Astrocyte (in vitro differentiated cells and primary cell): ENCODE results near the gene RNLS.

ENCODE experiments used
- CTCF ChIP-seq: IDR thresholded peaks from 2 replicates; pipeline ENCODE4 v1.5.1; 2011; ENCODE audit warnings: low read depth, mild to moderate bottlenecking, inconsistent platforms, low read length, moderate library complexity; ENCODE audit not compliant: insufficient read depth
- EZH2 ChIP-seq: IDR thresholded peaks from 2 replicates; pipeline ENCODE4 v1.6.1; 2012; ENCODE audit warnings: mild to moderate bottlenecking, low read length, inconsistent platforms; ENCODE audit not compliant: insufficient read depth

- TF ChIP-seq CTCF (no peak), EZH2 (no peak)
Measured at GRCh38 chr10:88409236-88409635, 173.9 kb downstream of the RNLS start.
